ENCODE measurements around the gene IRX4.

IRX4 gene

DNA sequence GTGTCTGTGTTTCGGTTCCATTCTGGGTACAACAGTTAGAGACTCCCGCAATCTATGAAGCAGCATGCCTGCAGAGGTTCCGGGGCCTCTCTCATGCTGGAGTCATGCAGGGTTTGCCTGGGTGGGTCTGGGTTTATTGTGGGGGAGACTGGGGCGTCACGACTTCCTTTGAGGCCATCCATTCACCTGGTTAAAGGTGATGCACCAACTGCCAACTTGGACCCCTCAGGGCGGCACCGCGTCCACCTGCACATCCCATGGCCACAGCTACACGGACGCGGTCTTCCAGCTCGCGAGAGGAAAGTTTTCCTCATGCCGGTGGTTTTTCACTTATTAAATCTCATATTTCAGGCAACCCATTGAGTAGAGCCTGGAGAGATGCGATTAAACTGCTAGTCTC lies 30.9 kb upstream of the IRX4 start:
- DNase-seq = no peak

DNA sequence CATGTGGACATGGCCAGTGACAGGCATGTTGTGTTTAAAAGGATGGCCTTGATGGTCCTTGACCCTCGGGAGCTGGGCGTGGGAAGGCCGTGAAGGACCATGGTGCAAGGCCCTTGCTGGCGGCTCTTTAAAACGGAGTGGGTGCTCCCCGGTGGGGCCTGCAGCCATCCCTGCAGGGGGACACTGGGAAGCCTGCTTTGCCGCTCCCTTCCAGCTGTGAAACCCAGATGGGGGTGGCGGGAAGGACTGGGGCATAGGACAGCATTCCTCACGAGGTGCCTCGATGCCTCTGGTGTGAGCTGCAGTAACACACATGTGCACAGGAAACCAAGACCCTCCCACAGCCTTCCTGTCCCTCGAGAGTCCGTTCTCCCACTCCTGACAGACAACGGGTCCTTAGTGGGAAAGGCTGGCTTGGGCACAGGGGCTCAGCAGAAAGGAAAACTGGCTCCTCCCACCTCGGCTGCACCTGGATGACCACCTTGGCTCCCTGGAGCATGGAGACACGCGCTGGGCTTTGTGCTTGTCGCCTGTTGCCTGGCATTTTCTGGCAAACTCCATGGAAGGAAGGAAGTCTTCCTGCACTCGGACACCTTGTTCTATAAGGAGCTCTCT lies 30.3 kb upstream of the IRX4 start:
- no peak for DNase-seq

DNA sequence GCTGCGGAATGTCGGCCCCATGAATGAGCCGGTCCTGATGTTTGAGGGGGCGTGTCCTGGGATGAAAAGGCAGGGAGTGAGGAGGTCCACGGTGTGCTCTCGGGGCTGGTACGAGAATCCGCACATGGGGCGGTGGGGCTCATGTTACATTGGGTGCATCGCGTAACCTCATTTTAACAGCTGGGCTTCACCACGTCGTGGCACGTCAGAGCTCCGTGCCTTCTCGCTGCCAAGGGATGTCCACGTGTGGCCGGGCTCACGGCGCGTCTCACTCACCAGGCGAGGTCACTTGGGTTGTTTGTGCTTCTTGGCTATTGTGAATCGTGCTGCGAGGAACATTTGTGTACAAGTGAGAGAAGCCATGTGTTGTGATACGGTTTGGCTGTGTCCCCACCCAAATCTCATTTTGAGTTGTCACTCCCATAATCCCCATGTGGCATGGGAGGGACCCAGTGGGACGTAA lies 29.1 kb upstream of the IRX4 start:
- DNase-seq = no peak

DNA sequence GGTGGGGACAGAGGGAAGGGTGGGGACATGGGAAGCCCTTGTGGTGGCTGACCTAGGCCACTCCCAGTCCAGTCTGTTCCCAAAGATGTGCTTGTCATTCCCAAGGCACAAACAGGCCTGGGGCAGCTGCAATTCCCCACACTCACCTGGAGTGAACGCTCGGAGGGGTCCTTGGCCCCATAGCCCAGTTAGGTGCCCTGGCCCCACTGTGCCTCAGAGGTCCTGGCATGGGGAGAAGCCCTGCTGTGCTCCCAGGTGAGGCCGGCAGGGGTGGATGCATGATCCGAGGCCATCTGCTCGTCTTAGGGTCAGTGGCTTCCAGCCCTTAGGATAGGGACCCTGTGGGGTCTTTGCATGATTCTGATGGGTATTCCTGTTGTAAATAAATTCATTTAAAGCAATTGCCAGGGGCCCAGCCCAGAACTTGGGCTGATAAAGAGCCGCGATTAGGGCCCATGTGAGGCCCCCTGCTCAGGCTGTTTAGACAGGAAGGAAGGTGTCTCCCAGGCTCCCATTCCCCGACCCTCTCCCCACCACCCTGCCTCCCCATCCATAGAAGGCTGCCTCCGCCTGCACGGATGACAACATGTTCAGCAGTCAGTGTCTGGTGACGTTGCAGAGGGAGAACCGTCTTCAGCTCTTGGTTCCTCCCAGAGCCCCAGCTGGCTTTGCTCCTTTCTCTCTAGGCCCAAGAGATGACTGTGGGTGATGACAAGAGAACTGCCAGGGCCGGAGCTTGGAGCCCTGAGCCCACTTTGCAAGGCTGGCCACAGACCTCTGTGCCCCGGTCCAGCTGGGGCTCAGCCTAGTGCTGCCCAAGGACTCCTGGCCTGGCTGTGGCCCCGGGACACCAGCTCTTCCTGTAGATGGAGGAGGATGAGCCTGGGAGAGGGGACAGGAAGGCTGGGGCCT lies 28.4 kb upstream of the IRX4 start:
- no peak for DNase-seq

DNA sequence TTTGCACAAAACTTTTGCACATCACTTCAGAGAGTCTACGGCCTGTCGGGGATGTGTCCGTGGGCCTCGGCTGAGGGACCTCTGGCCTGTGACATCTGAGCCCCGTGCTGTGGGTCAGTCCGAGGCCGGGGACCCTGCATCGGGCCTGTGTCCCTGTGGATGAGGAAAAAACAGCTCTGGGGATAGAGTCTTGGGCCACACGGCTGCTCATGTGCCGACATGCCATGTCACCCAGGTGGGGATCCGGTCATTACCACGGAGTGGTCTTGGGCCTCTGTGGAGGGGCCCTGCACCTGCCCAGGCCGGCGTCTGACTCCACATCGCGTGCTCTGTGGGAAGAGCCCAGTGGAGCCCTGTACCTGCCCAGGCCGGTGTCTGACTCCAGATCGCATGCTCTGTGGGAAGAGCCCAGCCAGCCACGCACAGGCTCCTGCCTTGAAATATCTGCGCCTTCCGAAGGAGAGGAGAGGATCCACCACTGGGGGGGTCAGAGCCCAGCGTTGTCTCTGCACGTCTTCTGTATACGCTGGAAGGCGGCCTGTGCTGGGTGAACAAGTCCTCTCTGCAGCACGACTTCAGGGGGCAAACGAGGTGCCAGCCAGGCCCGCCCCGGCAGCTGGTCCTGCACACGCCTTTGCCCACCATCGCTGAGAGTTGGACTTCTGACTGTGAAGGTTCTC lies 27.5 kb upstream of the IRX4 start:
- DNase-seq = no peak

- DNase-seq = no peak
Observed at GRCh38 chr5:1909346-1909985, 26.7 kb upstream of the IRX4 start.

DNA sequence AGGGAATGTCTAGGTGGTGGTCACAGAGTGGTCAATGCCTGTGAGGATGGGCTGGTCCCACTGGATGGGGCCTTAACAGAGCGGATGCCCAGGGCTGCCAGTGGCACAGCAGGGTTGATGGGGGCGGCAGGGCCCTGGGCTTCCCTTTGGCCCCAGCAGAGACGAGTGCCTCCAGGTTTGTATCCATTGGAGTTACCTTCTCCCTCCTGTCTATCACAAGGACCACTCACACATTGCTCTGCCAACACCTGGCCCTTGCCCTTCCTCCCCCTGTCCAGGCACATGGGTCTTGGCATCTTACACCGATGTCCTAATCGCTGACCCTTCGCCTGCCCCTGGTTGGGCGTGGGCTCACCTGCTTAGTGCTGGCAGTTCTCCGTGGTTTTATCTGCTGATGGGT lies 26.2 kb upstream of the IRX4 start:
- no peak for DNase-seq

DNA sequence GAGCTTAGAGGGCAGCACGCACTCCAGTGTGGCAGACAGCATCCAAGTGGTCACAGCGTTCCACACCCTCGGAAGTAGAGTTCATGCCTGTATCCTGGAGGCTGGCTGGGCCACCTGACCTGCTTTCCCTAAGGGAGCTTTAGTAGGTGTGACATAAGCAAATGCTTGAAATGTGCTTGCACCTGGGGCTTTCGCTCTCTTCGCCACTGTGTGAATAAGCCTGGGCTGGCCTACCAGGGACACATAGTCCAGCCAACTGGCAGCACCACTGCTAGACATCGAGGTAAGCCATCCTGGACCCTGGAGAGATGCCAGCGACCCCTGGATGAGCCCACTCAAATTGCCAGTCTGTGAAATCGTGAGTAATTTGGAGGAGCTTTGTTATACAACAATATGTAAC lies 24.9 kb upstream of the IRX4 start:
- no peak for DNase-seq

DNA sequence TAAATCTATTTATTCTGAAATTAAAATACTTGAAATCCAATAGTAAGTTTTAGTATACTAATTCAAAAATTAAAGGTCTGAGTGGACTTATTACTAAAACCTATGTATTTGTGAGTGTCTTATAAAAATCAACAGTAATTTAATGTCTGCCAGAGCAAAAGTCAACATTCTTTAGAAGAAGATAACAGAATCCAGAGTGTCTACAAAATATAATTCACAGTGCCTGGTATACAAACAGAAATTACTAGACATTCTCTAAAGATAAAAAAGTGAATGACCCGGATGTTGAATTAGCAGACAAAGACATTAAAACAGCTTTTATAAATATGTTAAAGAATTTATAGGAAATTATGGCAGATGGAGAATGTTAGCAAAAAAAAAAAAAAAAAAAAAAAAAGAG lies 22.4 kb upstream of the IRX4 start:
- DNase-seq = no peak

DNA sequence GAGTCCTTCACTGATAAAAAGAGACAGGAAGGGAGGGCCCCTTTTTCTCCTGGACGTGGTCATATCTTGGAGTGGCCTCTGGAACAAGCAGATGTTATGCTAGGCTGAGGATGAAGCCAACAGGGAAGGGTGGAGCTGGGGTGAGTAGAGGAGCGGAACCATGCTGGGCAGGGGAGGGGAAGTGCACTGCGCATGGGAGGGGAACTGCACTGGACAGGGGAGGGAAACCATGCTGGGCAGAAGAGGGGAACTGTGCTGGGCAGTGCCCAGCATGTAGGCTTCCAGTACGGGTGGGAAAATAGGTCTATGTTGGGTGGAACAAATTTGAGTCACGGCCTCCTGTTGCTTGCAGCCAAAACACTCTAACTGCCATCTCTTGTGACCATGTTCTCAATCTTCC lies 19.3 kb upstream of the IRX4 start:
- no peak for DNase-seq

DNA sequence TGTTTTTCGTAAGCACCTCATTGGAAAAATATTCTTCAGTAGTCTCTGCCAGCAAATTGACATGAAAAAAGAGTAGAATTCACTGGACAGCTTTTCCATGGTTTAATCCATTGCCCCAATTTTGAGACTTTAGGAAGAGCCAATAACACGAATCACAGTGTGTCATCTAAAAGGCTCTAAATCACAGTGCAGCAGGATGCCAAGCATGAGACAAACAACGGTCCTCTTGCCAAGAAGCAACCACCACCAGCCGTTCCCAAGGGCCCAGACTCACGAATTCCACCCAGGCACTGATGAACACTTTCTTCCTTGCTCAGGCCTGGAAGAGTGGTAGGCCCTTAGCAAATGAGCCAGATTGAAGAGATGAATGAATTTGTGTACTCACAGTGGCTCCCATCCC lies 18.3 kb upstream of the IRX4 start:
- no peak for DNase-seq

DNA sequence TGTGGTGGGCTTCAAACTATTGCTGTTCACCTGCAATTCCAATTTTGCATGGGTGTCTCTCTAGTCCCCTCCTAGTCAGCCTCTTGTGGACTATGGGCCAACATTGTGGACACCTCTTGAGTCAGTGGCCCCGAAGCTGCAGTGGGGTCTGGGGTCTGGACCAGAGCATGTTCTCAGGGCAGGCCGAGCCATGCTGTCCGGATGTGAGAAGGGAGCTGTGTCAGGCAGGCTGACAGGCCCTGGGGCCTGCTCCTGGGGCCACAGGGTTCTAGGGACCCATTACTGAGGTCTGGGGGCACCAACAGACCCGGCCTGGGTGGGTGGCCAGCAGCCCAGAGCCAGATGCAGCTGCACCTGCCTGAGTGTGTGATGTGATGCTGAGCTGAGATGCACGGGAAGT lies 16.5 kb upstream of the IRX4 start:
- no peak for DNase-seq

DNA sequence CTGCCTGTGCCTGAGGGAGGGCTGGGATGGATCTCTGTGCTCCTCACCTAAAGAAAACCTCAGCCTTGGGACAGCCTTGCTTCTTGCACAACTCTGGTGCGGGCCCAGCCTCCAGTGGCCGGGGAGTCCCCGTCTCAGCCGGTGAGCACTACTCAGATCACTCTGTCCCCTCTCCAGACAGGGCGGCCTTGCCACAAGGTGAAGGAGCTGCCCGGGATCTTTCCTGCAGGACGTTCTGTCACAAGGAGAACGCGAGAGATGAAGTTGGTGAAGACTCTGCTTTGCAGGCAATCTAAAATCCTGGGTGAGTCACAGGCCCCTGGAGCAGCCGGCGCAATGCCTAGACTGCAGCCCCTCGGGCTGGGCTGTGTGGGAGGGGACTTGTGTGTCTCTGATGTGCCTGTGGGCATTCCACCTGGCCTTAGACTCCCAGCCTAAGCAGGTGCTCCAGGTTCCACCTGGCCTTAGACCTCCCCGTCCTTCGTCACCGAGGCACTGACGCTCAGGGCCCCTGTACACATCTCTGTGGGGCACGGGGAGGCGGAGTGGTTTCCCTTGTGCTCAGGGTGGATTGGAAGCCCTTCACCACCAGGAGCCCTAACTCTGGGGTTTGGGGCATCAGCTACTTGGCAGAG lies 15.2 kb upstream of the IRX4 start:
- DNase-seq = no peak

DNA sequence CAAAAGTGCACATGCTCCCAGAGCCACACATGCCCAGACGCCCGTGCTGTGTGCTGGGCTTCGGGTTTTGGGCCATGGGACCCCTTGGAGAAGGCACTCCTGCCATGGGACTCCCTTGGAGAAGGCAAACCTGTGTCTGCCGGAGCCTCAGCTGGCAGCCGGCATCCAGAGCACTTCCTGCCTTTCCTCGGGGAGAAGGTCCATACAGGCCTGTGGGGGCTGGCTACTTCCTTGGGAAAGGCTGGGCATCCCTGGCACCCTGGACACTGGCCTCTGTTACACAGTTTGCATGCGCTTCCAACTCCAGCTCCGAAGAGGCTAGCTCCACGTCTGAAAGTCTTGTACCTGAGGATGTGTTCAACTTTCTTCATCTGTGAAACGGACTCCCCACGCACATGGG lies 14.7 kb upstream of the IRX4 start:
- no peak for DNase-seq

DNA sequence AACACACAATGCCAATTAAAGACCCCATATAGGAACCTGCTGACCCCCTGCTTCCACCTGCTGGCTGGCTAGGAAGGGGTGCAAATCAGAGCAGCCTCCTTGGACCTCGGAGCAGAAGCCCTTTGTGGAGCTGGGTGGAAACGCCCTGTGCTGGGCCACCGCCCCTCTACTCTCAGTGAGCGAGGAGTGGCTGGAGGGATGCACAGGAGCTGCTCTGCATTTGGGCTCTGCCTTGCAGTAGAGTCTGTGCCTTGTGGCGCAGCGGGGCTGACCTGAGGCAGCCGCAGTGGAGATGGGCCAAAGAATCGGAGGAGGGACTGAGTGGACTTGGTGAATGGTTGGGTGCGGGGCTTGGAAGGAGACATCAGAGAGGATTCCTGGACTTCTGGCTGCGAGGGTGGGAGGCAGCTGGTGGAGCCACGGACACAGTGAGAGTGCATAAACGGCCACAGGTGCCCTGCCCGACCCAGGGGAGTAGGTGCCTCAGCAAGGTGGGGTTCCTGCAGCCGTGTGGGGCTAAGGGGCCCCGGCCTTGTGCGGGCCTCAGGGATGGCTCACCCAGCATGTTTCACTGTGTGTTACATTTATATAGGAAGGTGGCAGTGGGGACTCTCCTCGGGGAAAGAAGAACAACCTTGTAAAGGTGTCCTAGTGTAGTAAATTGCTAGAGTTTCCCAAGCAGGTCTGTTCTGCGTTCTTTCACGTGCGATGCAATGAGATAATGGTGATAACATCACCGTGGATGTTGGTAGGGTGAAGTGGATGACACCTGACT lies 14.1 kb upstream of the IRX4 start:
- DNase-seq = no peak

DNA sequence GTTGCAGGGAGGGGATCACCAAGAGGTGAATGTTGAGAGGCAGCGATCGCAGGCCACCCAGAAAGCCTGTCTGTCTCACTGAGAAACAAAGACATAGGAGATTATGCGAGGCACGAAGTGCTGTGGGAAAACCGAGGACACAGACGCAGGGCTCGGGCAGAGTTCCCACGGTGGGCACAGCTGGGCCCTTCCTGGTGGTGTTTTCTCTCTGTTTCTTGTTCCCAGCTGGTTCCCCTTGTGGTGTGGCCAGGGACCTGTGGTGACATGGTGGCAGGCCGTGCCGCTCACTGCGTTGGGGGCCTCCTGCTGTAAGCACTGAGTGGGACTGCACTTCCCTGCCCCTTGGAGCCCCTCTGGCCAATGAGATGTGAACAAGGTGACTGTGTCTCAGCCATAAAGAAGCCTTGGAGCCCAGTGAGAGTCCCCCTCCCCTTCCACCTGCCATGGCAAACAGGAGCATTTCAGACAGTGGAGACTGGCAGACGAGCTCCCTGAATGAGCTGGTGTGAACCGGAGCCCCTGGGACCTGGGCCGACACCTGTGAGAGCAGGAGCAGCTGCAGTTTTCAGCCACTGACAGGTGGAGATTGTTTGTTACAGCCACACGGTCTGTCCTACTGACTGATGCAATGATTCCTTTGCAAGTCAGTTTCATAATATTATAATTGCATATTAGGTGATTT lies 13.2 kb upstream of the IRX4 start:
- DNase-seq = no peak

DNA sequence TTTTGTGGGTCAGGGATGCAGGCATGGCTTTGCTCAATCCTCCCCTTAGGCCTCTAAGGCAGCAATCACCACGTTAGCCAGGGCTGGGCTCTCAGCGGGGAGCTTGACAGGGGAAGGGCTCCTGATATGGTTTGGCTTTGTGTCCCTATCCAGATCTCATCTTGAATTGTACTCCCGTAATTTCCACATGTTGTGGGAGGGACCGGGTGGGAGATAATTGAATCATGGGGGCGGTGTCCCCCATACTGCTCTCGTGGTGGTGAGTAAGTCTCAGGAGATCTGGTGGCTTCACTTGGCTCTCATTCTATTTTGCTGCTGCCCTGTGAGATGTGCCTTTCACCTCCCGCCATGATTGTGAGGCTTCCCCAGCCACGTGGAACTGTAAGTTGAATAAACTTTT lies 11.5 kb upstream of the IRX4 start:
- DNase-seq = no peak

DNA sequence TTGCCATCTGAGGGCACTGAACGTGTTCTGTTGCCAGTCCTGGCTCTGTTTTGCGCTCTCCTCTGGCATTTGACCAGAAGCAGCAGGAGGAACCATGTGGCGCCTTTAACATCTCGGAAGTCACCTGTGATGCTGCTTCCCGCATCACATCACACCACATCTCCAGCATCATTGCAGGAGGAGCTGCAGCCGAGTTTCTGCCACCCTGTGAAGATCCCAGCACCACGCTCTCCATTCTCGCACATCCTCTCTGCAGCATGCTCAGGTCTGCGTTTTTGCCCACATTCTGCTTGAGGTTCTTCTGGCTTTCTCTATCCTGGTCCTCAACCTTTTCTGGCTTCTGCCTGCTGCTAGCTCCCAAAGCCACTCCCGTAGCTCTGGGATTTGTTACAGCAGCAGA lies 11.0 kb upstream of the IRX4 start:
- DNase-seq = no peak

DNA sequence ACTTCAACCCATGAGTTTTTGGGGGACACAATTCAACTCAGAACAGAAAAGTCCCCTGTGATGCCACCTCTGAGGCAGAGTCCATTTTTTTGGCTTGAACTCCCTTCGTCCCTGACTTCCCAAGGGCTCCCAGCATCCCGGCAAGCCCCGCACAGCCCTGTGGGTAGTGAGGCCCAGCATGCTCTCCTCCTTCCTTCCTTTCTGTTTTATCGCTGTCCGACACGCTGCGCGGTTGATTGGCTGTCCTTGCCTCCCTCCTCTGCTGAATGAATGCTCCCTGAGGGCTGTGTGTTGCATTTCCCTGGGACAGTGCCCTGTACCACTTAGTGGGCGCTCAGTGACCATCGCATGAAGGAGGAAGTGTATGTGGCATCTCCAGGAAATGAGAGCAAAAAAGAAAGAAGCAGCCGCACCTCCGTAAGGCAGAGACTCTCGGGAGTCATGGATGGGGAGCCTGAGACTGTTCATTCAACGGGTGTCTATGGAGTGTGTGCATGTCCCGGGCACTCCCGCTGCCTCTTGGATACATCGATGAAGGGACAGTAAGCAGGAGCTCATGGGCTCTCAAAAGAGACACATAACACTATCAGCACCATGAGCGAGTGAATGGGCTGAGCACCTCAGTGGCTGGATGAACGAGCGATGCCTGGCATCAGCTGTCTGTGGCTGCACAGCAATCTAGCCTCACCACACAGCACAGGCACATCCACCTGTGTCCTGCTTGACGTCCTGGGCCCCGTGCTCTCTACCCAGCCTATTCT lies 10.1 kb upstream of the IRX4 start:
- DNase-seq = no peak

DNA sequence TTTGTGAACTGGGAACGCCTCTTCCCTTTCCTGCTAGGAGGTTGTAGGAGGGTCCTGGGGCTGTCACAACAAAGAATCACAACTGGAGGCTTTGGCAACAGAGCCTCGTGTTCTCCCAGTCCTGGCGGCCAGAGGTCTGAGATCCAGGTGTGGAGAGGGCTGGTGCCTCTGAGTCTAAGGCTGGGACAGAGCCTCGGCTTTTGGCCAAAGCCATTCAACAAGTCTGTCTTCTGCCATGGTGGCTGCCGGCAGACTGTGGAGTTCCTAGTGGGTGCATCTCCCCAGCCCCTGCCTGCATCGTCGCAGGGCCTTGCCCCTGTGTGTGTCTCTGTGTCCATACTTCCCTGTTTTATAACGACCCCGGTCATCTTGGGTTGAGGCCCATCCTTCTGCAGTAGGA lies 9.5 kb upstream of the IRX4 start:
- no peak for DNase-seq

GRCh38 chr5:1891391-1891790 lies 8.7 kb upstream of the IRX4 start:
- no peak for DNase-seq
